DMS79 (cell line): Measurements from ENCODE around the gene TMEM47.

Source experiments
- DNase-seq: peaks from one replicate; lab custom pipeline; 2025; lab: John Stamatoyannopoulos, UW

The TMEM47 gene

DNA sequence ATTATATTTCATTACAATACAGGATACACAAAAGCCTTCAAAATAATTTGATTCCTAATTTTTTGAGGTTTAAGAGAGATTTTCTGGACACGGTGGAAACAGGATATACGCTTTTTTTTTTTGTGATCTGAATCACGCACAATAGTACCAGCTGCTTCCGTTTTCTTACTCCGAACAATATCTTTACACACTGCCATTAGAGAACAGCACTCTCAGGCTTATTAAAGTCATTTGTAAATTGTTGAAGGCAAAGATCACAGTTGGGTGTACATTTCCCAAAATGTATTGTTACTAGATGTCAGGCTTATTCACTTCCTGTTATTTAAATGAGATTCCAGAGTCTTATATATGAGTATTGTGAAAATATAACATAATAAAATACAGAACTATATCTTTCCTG lies 71.5 kb downstream of the TMEM47 start:
- no peak for DNase-seq

DNA sequence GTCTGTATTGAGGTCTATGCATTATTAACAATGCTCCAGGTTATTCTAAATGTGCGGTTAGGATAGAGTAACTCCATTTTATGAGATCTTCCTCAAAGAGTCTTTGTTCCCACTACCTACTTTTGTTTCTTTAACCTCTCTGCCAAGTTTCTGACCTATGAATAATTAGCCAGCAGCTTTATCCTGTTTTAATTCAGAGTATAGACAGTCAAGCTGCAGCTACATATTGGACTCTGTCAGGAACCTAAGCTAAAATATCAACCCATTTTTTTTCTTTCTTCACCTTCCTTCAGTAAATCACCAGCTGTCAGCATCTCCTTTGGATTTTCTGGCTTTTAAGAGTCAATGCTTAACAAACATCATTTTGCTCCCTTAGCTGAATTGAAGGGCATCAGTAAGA lies 72.3 kb downstream of the TMEM47 start:
- DNase-seq, result no peak

DNA sequence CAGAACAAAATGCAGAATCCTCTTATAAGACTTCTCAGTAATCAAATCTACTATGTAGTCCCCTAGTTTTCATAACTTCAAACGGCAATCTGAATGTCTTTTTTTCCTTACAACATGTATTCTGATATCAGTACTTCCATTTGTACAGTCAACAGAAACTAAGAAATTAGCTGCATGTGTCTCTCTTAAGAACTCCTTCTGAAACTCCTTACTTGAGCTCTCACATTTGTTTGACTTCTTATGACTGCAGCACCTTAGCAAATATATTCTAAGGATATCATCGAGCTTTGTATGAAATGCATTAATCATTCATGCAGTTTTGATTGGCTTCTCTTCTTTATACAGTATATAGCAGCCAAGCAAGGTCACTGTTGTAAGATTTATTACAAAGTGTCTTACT lies 77.0 kb downstream of the TMEM47 start:
- DNase-seq, result no peak

DNA sequence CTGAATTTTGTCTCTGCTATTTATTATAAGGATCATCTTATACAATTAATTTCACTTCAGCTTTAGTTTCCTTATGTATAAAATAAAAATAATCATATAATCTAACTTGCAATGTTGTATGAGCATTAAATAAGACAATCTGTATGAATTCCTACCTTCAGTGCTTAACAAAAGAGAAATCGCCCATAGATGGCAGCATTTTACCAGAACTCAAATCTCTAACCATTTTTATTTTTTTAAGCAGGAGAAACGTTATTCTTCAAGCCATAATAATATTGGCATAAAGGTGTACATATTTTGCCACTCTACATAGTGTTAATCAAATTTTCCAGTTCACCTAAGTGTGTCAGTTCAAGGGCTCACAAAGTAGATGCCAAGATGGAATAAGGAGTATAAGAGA lies 78.8 kb downstream of the TMEM47 start:
- no peak for DNase-seq
